K562 (cell line): ENCODE results near the gene PCBD2. TPM values are rescaled to one million over a fixed set of nuclear protein-coding genes. Genes with fewer than 3 reads are reported as not detected.
A peak's percentile ranks its signal among the peaks of the same experiment; 100 is the strongest.

Experiments
- CBX3 ChIP-seq, 2 experiments: IDR thresholded peaks; 1 replicate in 1 of 2; 2 replicates in 1 of 2; pipeline ENCODE4 v1.6.1; 2012; ENCODE audit warnings: inconsistent platforms in 2 of 2, low read length in 2 of 2, borderline replicate concordance in 1 of 2, control low read depth in 1 of 2
- ETV5 ChIP-seq: sonication (generic); formaldehyde crosslinking; IDR thresholded peaks from 2 replicates; pipeline ENCODE4 v1.4.0; 2020; ENCODE audit warnings: low read depth, mild to moderate bottlenecking, missing genetic modification reagents
- FOXA3 ChIP-seq, 2 experiments: fragments of 450-650 bp in 1 of 2; sonication (generic) in 1 of 2; formaldehyde crosslinking; IDR thresholded peaks in 1 of 2; conservative IDR thresholded peaks in 1 of 2; 2 replicates each; pipeline versions ENCODE4 v1.4.0 to v1.8.0; 2020 to 2022; ENCODE audit warnings: mild to moderate bottlenecking in 2 of 2, missing genetic modification reagents in 1 of 2
- FOXK2 ChIP-seq, 2 experiments: fragments of 450-650 bp; IDR thresholded peaks in 1 of 2; conservative IDR thresholded peaks in 1 of 2; 2 replicates each; pipeline ENCODE4 v1.6.1; 2016; ENCODE audit warnings: low read depth in 2 of 2, mild to moderate bottlenecking in 1 of 2
- FOXP1 ChIP-seq: sonication (generic); formaldehyde crosslinking; IDR thresholded peaks from 2 replicates; pipeline ENCODE4 v1.8.0; 2022; ENCODE audit warnings: mild to moderate bottlenecking, missing genetic modification reagents
- KDM2B ChIP-seq: fragments of 250-450 bp; sonication (Bioruptor Pico); IDR thresholded peaks from 2 replicates; pipeline ENCODE4 v1.8.0; 2021; ENCODE audit warnings: mild to moderate bottlenecking, moderate library complexity
- MCM5 ChIP-seq: fragments of 450-650 bp; IDR thresholded peaks from 2 replicates; pipeline ENCODE4 v1.6.1; 2016; ENCODE audit warnings: low read depth
- MEF2A ChIP-seq: IDR thresholded peaks from 2 replicates; pipeline ENCODE4 v1.6.1; 2011; ENCODE audit warnings: low read depth, mild to moderate bottlenecking, low read length, moderate library complexity; ENCODE audit not compliant: control insufficient read depth
- MIER1 ChIP-seq: fragments of 450-650 bp; IDR thresholded peaks from 2 replicates; pipeline ENCODE4 v1.6.1; 2016; ENCODE audit warnings: antibody characterized with exemption, mild to moderate bottlenecking, low read depth
- NFRKB ChIP-seq: fragments of 450-650 bp; IDR thresholded peaks from 2 replicates; pipeline ENCODE4 v1.6.1; 2016; ENCODE audit warnings: low read depth
- NR2C1 ChIP-seq, 2 experiments: fragments of 450-650 bp; IDR thresholded peaks; 2 replicates each; pipeline ENCODE4 v1.6.1; 2017; ENCODE audit warnings: mild to moderate bottlenecking in 2 of 2, antibody characterized with exemption in 1 of 2, inconsistent platforms in 1 of 2, missing compliant biosample characterization in 1 of 2, missing genetic modification characterization in 1 of 2
- PHB ChIP-seq: fragments of 250-450 bp; sonication (Bioruptor Pico); IDR thresholded peaks from 2 replicates; pipeline ENCODE4 v1.5.0; 2021
- TCF3 ChIP-seq: sonication (generic); formaldehyde crosslinking; IDR thresholded peaks from 2 replicates; pipeline ENCODE4 v1.4.0; 2020; ENCODE audit warnings: mild to moderate bottlenecking, missing genetic modification reagents
- TGIF2 ChIP-seq: sonication (generic); formaldehyde crosslinking; IDR thresholded peaks from 2 replicates; pipeline ENCODE4 v1.8.1; 2022; ENCODE audit warnings: mild to moderate bottlenecking, missing genetic modification reagents, moderate library complexity
- TSC22D4 ChIP-seq: fragments of 450-650 bp; IDR thresholded peaks from 2 replicates; pipeline ENCODE4 v1.6.1; 2016; ENCODE audit warnings: missing genetic modification characterization, missing biosample characterization, control low read depth
- YY1 ChIP-seq, 3 experiments: IDR thresholded peaks; 2 replicates each; pipeline ENCODE4 v1.6.1; 2011; ENCODE audit warnings: low read length in 2 of 3, mild to moderate bottlenecking in 2 of 3, moderate library complexity in 2 of 3, borderline replicate concordance in 1 of 3, control low read depth in 1 of 3, low read depth in 1 of 3; ENCODE audit not compliant: insufficient read depth in 3 of 3, insufficient replicate concordance in 2 of 3, control insufficient read depth in 1 of 3, insufficient read length in 1 of 3; ENCODE audit errors: extremely low read depth in 1 of 3
- ZNF57 ChIP-seq: fragments of 450-650 bp; formaldehyde crosslinking; IDR thresholded peaks from 2 replicates; pipeline ENCODE4 v1.4.0; 2020; ENCODE audit warnings: mild to moderate bottlenecking, moderate library complexity
- ZNF695 ChIP-seq: fragments of 450-650 bp; formaldehyde crosslinking; IDR thresholded peaks from 2 replicates; pipeline ENCODE4 v1.4.0; 2020; ENCODE audit warnings: mild to moderate bottlenecking, moderate library complexity
- polyA plus RNA-seq, 8 experiments: library from polyadenylated mRNA; depleted of rRNA in 4 of 8; stranded (reverse) in 5 of 8; unstranded in 3 of 8; fragments of >200 nt; fragmentation: Nextera tagmentation in 2 of 8; fragmentation: Illumina TruSeq in 1 of 8; extraction: Ambion mirVana in 2 of 8; extraction: Trizol in 1 of 8; gene quantifications; 2 replicates each; pipeline versions ENCODE4 v1.2.1 to v1.2.3, GENCODE V29; 2011 to 2014; ENCODE audit warnings: inconsistent platforms in 1 of 8, missing spikeins in 1 of 8
- total RNA-seq, 7 experiments: library from RNA; depleted of rRNA in 6 of 7; stranded (reverse); fragments of >200 nt in 6 of 7; fragmentation: Illumina TruSeq in 2 of 7; extraction: Trizol in 2 of 7; gene quantifications; 2 replicates each; pipeline versions ENCODE4 v1.2.1 to v1.2.3, GENCODE V29; 2011 to 2021; ENCODE audit warnings: low replicate concordance in 1 of 7
- TF ChIP-seq, protein P1 (sequence below): fragments of 450-650 bp; IDR thresholded peaks from 2 replicates; pipeline ENCODE4 v1.6.1; 2016; ENCODE audit warnings: borderline replicate concordance
- TF ChIP-seq, protein P2 (sequence below), 2 experiments: fragments of 450-650 bp in 1 of 2; sonication (generic) in 1 of 2; formaldehyde crosslinking in 1 of 2; IDR thresholded peaks in 1 of 2; conservative IDR thresholded peaks in 1 of 2; 2 replicates each; pipeline versions ENCODE4 v1.6.1 to v1.8.1; 2016 to 2023; ENCODE audit warnings: mild to moderate bottlenecking in 2 of 2, moderate library complexity in 2 of 2, inconsistent platforms in 1 of 2, missing genetic modification reagents in 1 of 2
- TF ChIP-seq, protein P3 (sequence below): fragments of 250-450 bp; sonication (Bioruptor Pico); IDR thresholded peaks from 2 replicates; pipeline ENCODE4 v1.4.0; 2020; ENCODE audit warnings: mild to moderate bottlenecking, moderate library complexity

PCBD2 gene
- total and polyA plus RNA-seq, 9 of the 15 experiments (the other 6 are each of a cell fraction or from before 2014, with no cell fraction given): 5.2 to 13.8 (median 7.8) TPM

DNA sequence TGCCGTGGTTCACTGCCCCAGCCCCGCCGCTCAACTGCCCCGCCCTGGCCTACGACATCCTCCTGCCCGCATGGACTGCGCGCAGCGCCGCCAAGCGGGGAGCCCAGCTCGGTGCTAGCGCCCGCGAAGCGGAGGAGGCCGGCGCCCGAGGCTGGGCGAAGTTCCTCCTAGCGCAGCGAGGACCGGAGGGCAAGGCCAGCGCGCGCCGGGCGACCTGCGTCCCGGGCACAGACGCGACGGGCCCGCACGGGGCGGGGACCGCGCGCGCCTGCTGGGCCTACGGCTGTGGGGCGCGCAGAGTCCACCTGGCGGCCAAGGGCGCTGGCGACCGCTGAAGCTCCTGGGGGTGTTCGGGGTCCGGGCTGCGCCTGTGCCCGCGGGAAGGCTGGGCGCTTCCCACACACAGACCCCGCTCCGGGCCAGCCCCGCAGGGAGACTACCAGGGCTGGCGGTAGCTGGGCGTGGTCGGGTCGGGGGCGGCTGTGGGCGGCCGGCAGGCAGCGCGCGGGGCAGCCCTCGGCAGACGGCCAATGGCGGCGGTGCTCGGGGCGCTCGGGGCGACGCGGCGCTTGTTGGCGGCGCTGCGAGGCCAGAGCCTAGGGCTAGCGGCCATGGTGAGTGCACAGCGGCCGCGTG lies at the start of gene PCBD2 (continued):
- TF ChIP-seq, protein P1, sequence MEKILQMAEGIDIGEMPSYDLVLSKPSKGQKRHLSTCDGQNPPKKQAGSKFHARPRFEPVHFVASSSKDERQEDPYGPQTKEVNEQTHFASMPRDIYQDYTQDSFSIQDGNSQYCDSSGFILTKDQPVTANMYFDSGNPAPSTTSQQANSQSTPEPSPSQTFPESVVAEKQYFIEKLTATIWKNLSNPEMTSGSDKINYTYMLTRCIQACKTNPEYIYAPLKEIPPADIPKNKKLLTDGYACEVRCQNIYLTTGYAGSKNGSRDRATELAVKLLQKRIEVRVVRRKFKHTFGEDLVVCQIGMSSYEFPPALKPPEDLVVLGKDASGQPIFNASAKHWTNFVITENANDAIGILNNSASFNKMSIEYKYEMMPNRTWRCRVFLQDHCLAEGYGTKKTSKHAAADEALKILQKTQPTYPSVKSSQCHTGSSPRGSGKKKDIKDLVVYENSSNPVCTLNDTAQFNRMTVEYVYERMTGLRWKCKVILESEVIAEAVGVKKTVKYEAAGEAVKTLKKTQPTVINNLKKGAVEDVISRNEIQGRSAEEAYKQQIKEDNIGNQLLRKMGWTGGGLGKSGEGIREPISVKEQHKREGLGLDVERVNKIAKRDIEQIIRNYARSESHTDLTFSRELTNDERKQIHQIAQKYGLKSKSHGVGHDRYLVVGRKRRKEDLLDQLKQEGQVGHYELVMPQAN: no peak
- peak; percentile 43 for TF ChIP-seq TCF3 (CRISPR knock-in tag)
- TF ChIP-seq CBX3 (IDR thresholded peaks at IDR 0.05; ENCODE audit: borderline replicate concordance in 1 of 2, low read length in 2 of 2): no peak
- peak; percentile 69 to 94 (median 91) for TF ChIP-seq YY1 (IDR thresholded peaks at IDR 0.05; ENCODE audit: borderline replicate concordance in 1 of 3, control insufficient read depth in 1 of 3, extremely low read depth in 1 of 3, insufficient read depth in 3 of 3, insufficient read length in 1 of 3, insufficient replicate concordance in 2 of 3, low read depth in 1 of 3, low read length in 2 of 3)
- TF ChIP-seq, protein P2, sequence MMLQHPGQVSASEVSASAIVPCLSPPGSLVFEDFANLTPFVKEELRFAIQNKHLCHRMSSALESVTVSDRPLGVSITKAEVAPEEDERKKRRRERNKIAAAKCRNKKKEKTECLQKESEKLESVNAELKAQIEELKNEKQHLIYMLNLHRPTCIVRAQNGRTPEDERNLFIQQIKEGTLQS (IDR thresholded peaks at IDR 0.05): no peak
- TF ChIP-seq, protein P2 (CRISPR knock-in tag; conservative IDR thresholded peaks at IDR 0.05): peak; percentile 39; the same call in 1 of the 2 replicates
- TF ChIP-seq MCM5: no peak
- TF ChIP-seq NFRKB: no peak
- TF ChIP-seq FOXK2 (conservative IDR thresholded peaks at IDR 0.05 in 1 of 2, IDR thresholded peaks at IDR 0.05 in 1 of 2; ENCODE audit: low read depth in 2 of 2): no peak
- TF ChIP-seq MEF2A: no peak
- no peak for TF ChIP-seq TSC22D4 (tag)
- 0 out of 2 replicates have a peak, but pooled peaks have one; percentile 33 for TF ChIP-seq FOXP1 (CRISPR knock-in tag)
- no peak; the same call in 1 of the 2 replicates for TF ChIP-seq KDM2B (CRISPR knock-in tag)
- no peak for TF ChIP-seq NR2C1 (IDR thresholded peaks at IDR 0.05)
- TF ChIP-seq NR2C1 (tag; IDR thresholded peaks at IDR 0.05): no peak
- no peak for TF ChIP-seq ZNF695
- TF ChIP-seq ETV5 (CRISPR knock-in tag): no peak; the same call in 1 of the 2 replicates
- TF ChIP-seq, protein P3, sequence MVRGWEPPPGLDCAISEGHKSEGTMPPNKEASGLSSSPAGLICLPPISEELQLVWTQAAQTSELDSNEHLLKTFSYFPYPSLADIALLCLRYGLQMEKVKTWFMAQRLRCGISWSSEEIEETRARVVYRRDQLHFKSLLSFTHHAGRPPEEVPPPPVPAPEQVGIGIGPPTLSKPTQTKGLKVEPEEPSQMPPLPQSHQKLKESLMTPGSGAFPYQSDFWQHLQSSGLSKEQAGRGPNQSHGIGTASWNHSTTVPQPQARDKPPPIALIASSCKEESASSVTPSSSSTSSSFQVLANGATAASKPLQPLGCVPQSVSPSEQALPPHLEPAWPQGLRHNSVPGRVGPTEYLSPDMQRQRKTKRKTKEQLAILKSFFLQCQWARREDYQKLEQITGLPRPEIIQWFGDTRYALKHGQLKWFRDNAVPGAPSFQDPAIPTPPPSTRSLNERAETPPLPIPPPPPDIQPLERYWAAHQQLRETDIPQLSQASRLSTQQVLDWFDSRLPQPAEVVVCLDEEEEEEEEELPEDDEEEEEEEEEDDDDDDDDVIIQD (CRISPR knock-in tag): 0 out of 2 replicates have a peak, but pooled peaks have one; percentile 16
- no peak for TF ChIP-seq FOXA3 (CRISPR knock-in tag; conservative IDR thresholded peaks at IDR 0.05 in 1 of 2, IDR thresholded peaks at IDR 0.05 in 1 of 2)
- TF ChIP-seq TGIF2 (CRISPR knock-in tag): no peak
- TF ChIP-seq ZNF57 (CRISPR knock-in tag): no peak
- no peak for TF ChIP-seq PHB (CRISPR knock-in tag)
- TF ChIP-seq MIER1: no peak
